HK-2 (cell line): ENCODE results near the gene PRRT2.
A peak's percentile ranks its signal among the peaks of the same experiment; 100 is the strongest.
"Not testable (repeated sequence)": the region's sequence is repeated elsewhere in the genome, so short reads cannot be mapped to it uniquely, and the experiment has no call there.

Experiments
- DNase-seq: peaks from one replicate; pipeline ENCODE4 v3.0.0-alpha.2; 2018; ENCODE audit not compliant: unreplicated experiment

PRRT2 gene

DNA sequence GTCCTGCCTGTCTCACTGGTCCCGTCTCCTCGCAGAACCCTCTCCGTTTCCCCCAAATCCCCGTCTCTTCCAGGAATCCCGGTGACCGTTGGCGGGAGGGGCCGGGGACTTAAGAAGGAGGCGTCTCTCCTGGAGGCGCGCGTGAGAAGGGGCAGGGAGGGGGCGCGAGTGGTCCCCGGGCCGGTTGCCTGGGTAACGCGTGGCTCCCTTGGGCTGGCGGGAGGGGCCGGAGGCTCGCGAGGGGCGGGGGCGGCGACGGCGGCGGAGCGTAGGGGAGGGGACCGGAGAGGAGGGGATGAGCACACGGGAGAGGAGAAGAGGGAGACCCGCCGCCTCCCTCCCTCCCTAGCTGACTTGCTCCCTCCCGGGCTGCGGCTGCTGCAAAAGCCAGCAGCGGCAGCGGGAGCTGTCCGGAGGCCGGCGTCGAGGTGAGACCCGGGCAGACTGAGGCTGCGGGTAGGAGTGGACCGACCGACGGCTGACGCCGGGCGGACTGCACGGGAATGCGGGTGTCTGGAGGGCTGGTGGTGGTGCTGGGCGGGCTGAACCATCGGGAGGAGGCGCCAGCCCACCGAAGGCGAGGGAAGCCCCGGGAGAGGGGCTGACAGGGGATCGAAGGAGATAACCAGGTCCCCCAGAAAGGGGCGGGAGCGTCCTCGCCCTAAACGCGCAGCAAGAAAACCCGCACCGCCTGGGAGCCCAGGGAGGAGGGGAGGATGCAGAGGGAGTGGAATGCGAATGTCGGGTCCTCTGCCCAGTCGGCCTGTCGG lies at the start of gene PRRT2:
Gene PRRT2, plus strand, starts transcription at position 298 of the 770 bp plus-strand sequence. CDS start 862 bp downstream, outside the sequence.
- DNase-seq, result peak; percentile 49

GRCh38 chr16:29763326-29763725 lies 48.7 kb upstream of the PRRT2 start:
- DNase-seq, result no peak

GRCh38 chr16:29765167-29766032 lies 46.6 kb upstream of the PRRT2 start:
- DNase-seq, result no peak

GRCh38 chr16:29766571-29766970 lies 45.4 kb upstream of the PRRT2 start:
- no peak for DNase-seq

DNA sequence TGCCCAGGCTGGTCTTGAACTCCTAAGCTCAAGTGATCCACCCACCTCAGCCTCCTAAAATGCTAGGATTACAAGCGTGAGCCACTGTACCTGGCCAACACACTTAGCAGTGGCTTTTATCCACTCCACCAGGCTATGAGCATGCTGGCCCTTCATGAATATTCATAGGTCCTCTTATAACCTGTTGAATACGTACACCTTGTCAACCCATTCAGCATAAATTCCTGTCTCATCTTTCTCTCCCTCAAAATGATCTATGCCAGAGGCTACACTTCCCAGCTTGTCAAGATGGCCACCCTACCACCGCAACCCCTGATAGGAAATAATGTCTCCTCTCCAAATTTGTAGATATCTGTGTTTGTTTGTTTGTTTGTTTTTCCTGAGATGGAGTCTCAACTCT lies 44.9 kb upstream of the PRRT2 start:
- no peak for DNase-seq

- DNase-seq, result no peak
Observed at GRCh38 chr16:29769507-29769906, 42.5 kb upstream of the PRRT2 start.

GRCh38 chr16:29770250-29770929 lies 41.6 kb upstream of the PRRT2 start:
- no peak for DNase-seq

DNA sequence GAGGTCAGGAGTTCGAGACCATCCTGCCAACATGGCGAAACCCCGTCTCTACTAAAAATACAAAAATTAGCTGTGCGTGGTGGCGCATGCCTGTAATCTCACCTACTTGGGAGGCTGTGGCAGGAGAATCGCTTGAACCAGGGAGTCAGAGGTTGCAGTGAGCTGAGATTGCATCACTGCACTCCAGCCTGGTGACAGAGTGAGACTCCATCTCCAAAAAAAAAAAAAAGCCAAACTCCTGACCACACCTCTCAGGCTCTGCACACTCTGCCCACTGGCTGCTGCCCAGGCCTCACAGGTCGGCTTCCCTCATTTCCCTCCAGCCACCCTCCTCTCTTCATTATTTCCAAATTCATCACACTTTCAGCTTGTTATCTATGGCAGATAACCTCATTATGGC lies 39.7 kb upstream of the PRRT2 start:
- not testable (repeated sequence) for DNase-seq

- no peak for DNase-seq
Observed at GRCh38 chr16:29774730-29775129, 37.3 kb upstream of the PRRT2 start.

GRCh38 chr16:29775742-29776408 lies 36.1 kb upstream of the PRRT2 start:
- no peak for DNase-seq

- DNase-seq, result no peak
Observed at GRCh38 chr16:29777576-29778350, 34.2 kb upstream of the PRRT2 start, which contains the start of gene ZG16. ZG16 (plus strand) TSS chr16:29778256; CDS start chr16:29779267, 1,011 bp downstream.

- no peak for DNase-seq
Observed at GRCh38 chr16:29779474-29779873, 32.5 kb upstream of the PRRT2 start.

DNA sequence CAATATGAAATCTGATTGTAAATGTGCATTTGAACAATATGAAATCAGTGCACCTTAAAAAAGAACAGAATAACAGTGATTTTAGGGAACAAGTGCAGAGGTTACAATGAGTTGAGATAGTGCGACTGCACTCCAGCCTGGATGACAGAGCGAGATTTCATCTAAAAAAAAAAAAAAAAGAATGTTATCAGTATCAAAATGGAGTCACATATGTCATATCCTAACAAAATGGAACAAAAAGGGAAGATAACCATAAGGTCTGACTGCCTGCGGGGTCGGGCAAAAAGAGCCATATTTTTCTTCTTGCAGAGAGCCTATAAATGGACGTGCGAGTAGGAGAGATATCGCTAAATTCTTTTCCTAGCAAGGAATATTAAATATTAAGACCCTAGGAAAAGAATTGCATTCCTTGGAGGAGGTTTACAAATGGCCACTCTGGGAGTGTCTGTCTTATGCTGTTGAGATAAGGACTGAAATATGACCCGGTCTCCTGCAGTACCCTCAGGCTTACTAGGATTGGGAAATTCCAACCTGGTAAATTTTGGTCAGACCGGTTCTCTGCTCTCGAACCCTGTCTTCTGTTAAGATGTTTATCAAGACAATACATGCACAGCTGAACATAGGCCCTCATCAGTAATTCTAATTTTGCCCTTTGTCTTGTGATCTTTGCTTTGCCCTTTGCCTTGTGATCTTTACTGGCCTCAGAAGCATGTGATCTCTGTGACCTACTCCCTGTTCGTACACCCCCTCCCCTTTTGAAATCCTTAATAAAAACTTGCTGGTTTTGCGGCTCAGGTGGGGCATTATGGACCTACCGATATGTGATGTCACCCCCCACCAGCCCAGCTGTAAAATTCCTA lies 28.7 kb upstream of the PRRT2 start:
- not testable (repeated sequence) for DNase-seq

GRCh38 chr16:29784157-29784556 lies 27.8 kb upstream of the PRRT2 start:
- DNase-seq, result no peak

GRCh38 chr16:29784901-29785500 lies 27.0 kb upstream of the PRRT2 start:
- DNase-seq, result no peak

GRCh38 chr16:29787155-29787554 lies 24.8 kb upstream of the PRRT2 start:
- DNase-seq, result not testable (repeated sequence)

DNA sequence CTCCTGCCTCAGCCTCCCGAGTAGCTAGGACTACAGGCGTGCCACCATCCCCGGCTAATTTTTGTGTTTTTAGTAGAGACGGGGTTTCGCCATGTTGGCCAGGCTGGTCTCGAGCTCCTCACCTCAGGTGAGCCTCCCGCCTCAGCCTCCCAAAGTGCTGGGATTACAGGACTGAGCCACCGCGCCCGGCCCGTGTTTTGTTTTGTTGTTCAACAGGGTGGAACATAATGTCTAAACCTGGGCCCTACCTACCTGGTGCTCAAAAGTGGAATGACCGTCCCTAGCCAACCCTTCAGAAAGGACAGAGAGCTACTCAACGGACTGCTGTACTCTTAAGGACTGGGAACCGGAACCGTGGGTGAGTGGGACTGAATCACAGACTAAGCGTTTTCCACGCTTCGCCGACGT lies 22.2 kb upstream of the PRRT2 start:
- peak; percentile 50 for DNase-seq

GRCh38 chr16:29790183-29790948 lies 21.6 kb upstream of the PRRT2 start, which contains the start of gene KIF22:
KIF22 (plus strand) TSS chr16:29790751; CDS start chr16:29790760, 9 bp downstream.
- peak; percentile 96 for DNase-seq
